H9 (cell line): Measurements from ENCODE around the gene ATF4. TPM values are rescaled to one million over a fixed set of nuclear protein-coding genes. Genes with fewer than 3 reads are reported as not detected.

Experiments used
- DNase-seq: peaks from one replicate; pipeline ENCODE4 v3.0.0-alpha.2; 2017
- H2AFZ ChIP-seq: one replicate; pipeline ENCODE4 v1.6.1; 2013; ENCODE audit warnings: mild to moderate bottlenecking, low read length, control low read depth, moderate library complexity
- H2AK5ac ChIP-seq: 2 replicates; pipeline ENCODE4 v1.6.1; 2013; ENCODE audit warnings: low read length, control low read depth, mixed read lengths; ENCODE audit not compliant: insufficient read length
- H2BK120ac ChIP-seq: one replicate; pipeline ENCODE4 v1.6.1; 2013; ENCODE audit warnings: low read depth, mild to moderate bottlenecking, low read length, control low read depth, inconsistent platforms; ENCODE audit not compliant: poor library complexity, severe bottlenecking
- H2BK12ac ChIP-seq: 2 replicates; pipeline ENCODE4 v1.6.1; 2013; ENCODE audit warnings: low read length, control low read depth, mixed read lengths, low read depth; ENCODE audit not compliant: insufficient read length
- H2BK15ac ChIP-seq: 2 replicates; pipeline ENCODE4 v1.6.1; 2013; ENCODE audit warnings: low read depth, low read length, control low read depth
- H2BK20ac ChIP-seq: one replicate; pipeline ENCODE4 v1.6.1; 2013; ENCODE audit warnings: low read depth, mild to moderate bottlenecking, low read length, control low read depth, inconsistent platforms; ENCODE audit not compliant: poor library complexity, severe bottlenecking
- H2BK5ac ChIP-seq: 2 replicates; pipeline ENCODE4 v1.6.1; 2013; ENCODE audit warnings: low read length, control low read depth, mixed read lengths; ENCODE audit not compliant: insufficient read length
- H3K14ac ChIP-seq: 2 replicates; pipeline ENCODE4 v1.6.1; 2013; ENCODE audit warnings: low read length, control low read depth; ENCODE audit not compliant: insufficient read depth
- H3K18ac ChIP-seq: 2 replicates; pipeline ENCODE4 v1.6.1; 2013; ENCODE audit warnings: low read depth, mild to moderate bottlenecking, mixed read lengths, low read length, control low read depth; ENCODE audit not compliant: insufficient read length
- H3K23ac ChIP-seq: 2 replicates; pipeline ENCODE4 v1.6.1; 2013; ENCODE audit warnings: low read length, control low read depth, mixed read lengths, low read depth; ENCODE audit not compliant: insufficient read length
- H3K23me2 ChIP-seq: 2 replicates; pipeline ENCODE4 v1.6.1; 2013; ENCODE audit warnings: low read depth, mild to moderate bottlenecking, mixed read lengths, low read length, control low read depth; ENCODE audit not compliant: insufficient read length, poor library complexity, severe bottlenecking
- H3K27ac ChIP-seq: 2 replicates; pipeline ENCODE4 v1.5.1; 2013; ENCODE audit warnings: low read length, control low read depth, mixed read lengths, low read depth; ENCODE audit not compliant: insufficient read length
- H3K27me3 ChIP-seq: 2 replicates; pipeline ENCODE4 v1.6.1; 2013; ENCODE audit warnings: low read length, control low read depth, inconsistent platforms; ENCODE audit not compliant: insufficient read depth
- H3K4ac ChIP-seq: 2 replicates; pipeline ENCODE4 v1.6.1; 2013; ENCODE audit warnings: low read depth, mild to moderate bottlenecking, control low read depth, inconsistent platforms, low read length, moderate library complexity
- H3K4me1 ChIP-seq: 2 replicates; pipeline ENCODE4 v1.6.1; 2013; ENCODE audit warnings: low read length, control low read depth, inconsistent platforms; ENCODE audit not compliant: insufficient read depth
- H3K4me2 ChIP-seq: 2 replicates; pipeline ENCODE4 v1.6.1; 2013; ENCODE audit warnings: low read length, control low read depth, mixed read lengths; ENCODE audit not compliant: insufficient read length, insufficient read depth
- H3K56ac ChIP-seq: 2 replicates; pipeline ENCODE4 v1.6.1; 2013; ENCODE audit warnings: low read depth, mild to moderate bottlenecking, mixed read lengths, low read length, control low read depth; ENCODE audit not compliant: insufficient read length
- H3K79me1 ChIP-seq: 2 replicates; pipeline ENCODE4 v1.6.1; 2013; ENCODE audit warnings: low read depth, mild to moderate bottlenecking, moderate library complexity, low read length, control low read depth, inconsistent platforms; ENCODE audit not compliant: insufficient read depth, poor library complexity, severe bottlenecking
- H3K79me2 ChIP-seq: 2 replicates; pipeline ENCODE4 v1.6.1; 2013; ENCODE audit warnings: low read length, control low read depth, inconsistent platforms; ENCODE audit not compliant: insufficient read depth
- H3K9ac ChIP-seq: 2 replicates; pipeline ENCODE4 v1.6.1; 2013; ENCODE audit warnings: low read length, control low read depth, mixed read lengths; ENCODE audit not compliant: insufficient read length; ENCODE audit errors: extremely low read depth
- H3K9me3 ChIP-seq: one replicate; pipeline ENCODE4 v1.6.1; 2013; ENCODE audit warnings: low read depth, low read length, inconsistent platforms; ENCODE audit not compliant: control insufficient read depth
- H3T11ph ChIP-seq: one replicate; pipeline ENCODE4 v1.6.1; 2013; ENCODE audit warnings: mild to moderate bottlenecking, low read length, control low read depth, inconsistent platforms
- H4K20me1 ChIP-seq: one replicate; pipeline ENCODE4 v1.6.1; 2013; ENCODE audit not compliant: control insufficient read depth, insufficient read length, insufficient read depth
- H4K5ac ChIP-seq: 2 replicates; pipeline ENCODE4 v1.6.1; 2013; ENCODE audit warnings: low read depth, mild to moderate bottlenecking, mixed read lengths, low read length, control low read depth; ENCODE audit not compliant: insufficient read length
- H4K8ac ChIP-seq: replicated peaks from 2 replicates; pipeline ENCODE4 v1.6.1; 2013; ENCODE audit warnings: low read length, control low read depth, mixed read lengths, low read depth; ENCODE audit not compliant: insufficient read length
- H4K91ac ChIP-seq: 2 replicates; pipeline ENCODE4 v1.6.1; 2013; ENCODE audit warnings: low read depth, mild to moderate bottlenecking, moderate library complexity, mixed read lengths, low read length, control low read depth; ENCODE audit not compliant: insufficient read length
- H3K27ac Mint-ChIP-seq, 3 experiments: 2 replicates in 2 of 3; 3 replicates in 1 of 3; pipeline ENCODE4 v1.8.0; 2020 to 2021; ENCODE audit warnings: mixed read lengths in 3 of 3, mild to moderate bottlenecking in 1 of 3, moderate library complexity in 1 of 3
- H3K27me3 Mint-ChIP-seq: 2 replicates; pipeline ENCODE4 v1.8.0; 2021; ENCODE audit warnings: low read depth, mild to moderate bottlenecking, moderate library complexity, mixed read lengths
- H3K36me3 Mint-ChIP-seq, 3 experiments: 2 replicates in 2 of 3; 3 replicates in 1 of 3; pipeline ENCODE4 v1.8.0; 2020 to 2021; ENCODE audit warnings: low read depth in 3 of 3, mixed read lengths in 3 of 3; ENCODE audit not compliant: insufficient read depth in 1 of 3
- H3K4me1 Mint-ChIP-seq, 2 experiments: 2 replicates each; pipeline ENCODE4 v1.8.0; 2020; ENCODE audit warnings: mixed read lengths in 2 of 2
- H3K4me3 Mint-ChIP-seq, 2 experiments: 2 replicates in 1 of 2; 3 replicates in 1 of 2; pipeline ENCODE4 v1.8.0; 2020 to 2021; ENCODE audit warnings: mild to moderate bottlenecking in 2 of 2, mixed read lengths in 2 of 2, moderate library complexity in 1 of 2
- H3K9me3 Mint-ChIP-seq, 2 experiments: 2 replicates in 1 of 2; 3 replicates in 1 of 2; pipeline ENCODE4 v1.8.0; 2020; ENCODE audit warnings: mild to moderate bottlenecking in 2 of 2, mixed read lengths in 2 of 2, moderate library complexity in 1 of 2
- CTCF ChIP-seq: fragments of 200-600 bp; sonication (generic); conservative IDR thresholded peaks from 3 replicates; pipeline ENCODE4 v1.8.0; 2021; ENCODE audit warnings: antibody characterized with exemption, mild to moderate bottlenecking
- WGBS: extraction: QIAGEN DNeasy Blood & Tissue Kit; methylation state at CpG from one replicate; pipeline ENCODE4 v1.1.7; 2013; ENCODE audit warnings: missing lambda C conversion rate, low lambda C conversion rate, mixed read lengths; ENCODE audit not compliant: insufficient read length; ENCODE audit errors: extremely low coverage; 5-methylcytosine and 5-hydroxymethylcytosine counted together
- total RNA-seq: library from RNA; stranded (reverse); gene quantifications from 2 replicates; pipeline ENCODE4 v1.2.1, GENCODE V29; 2021

Gene ATF4
- total RNA-seq, 1 experiment from 2014 or later: 455 TPM

DNA sequence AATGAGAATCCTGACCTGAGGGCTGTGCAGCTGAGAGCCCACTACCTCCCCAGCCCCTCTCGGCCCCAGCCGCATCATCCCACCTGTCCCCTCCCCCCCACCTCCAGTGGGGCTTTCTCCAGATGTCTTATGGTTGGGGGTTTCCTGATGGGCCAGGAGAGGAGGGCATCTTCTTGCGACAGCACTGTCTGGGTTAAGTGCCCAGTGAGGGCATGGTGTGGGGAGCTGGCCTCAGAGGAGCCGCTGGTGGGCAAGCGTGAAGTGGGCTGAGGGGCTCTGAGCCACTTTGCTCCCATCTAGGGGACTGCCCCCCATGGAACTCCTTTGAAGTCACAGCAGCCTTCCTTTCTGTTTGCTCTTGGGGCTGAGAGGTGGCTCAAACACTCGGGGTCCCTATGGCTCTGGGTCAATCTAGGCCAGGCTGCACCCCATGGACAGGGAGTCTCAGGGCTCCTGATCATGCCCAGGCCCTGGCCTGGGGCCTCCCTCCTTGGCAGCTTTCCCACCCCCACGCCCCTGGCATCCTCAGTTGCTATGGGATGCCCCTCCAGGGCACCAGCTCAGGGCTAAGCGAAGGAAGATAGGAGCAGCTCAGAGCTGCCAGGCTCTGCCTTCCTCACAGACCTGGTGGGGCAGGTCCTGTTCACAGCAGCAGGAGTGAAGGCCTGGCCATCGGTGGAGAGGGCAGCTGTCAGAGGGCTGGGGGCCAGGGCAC lies 29.2 kb upstream of the ATF4 start:
- no peak for DNase-seq
- H4K8ac ChIP-seq: no peak overlapping the region
- H2AFZ ChIP-seq: no peak overlapping the region
- peaks cover 6 to 15% of the 10 kb centered on the region in 2 experiments for H3K4me1 Mint-ChIP-seq
- no peak overlapping the region for H3T11ph ChIP-seq
- H4K5ac ChIP-seq: no peak overlapping the region
- H2AK5ac ChIP-seq: no peak overlapping the region
- no peak overlapping the region for H2BK15ac ChIP-seq
- no peaks in the 10 kb centered on the region for H3K79me2 ChIP-seq
- H3K36me3 Mint-ChIP-seq: peaks cover 0 to 6% (median 4%) of the 10 kb centered on the region in 3 experiments; a peak in 3 of 7 replicates
- H3K23me2 ChIP-seq: no peaks in the 10 kb centered on the region
- H2BK120ac ChIP-seq: no peak overlapping the region
- no peak overlapping the region for H3K27ac ChIP-seq
- H3K9me3 Mint-ChIP-seq: peaks cover 0 to 3% of the 10 kb centered on the region in 2 experiments; a peak in 1 of 5 replicates
- no peak overlapping the region for H3K14ac ChIP-seq
- no peaks in the 10 kb centered on the region for H4K20me1 ChIP-seq
- H4K91ac ChIP-seq: no peak overlapping the region
- no peak overlapping the region for H3K23ac ChIP-seq
- no peak overlapping the region for H3K4me2 ChIP-seq
- no peak overlapping the region for H3K4me3 Mint-ChIP-seq
- no peak overlapping the region for H3K4ac ChIP-seq
- no peak overlapping the region for H3K27ac Mint-ChIP-seq
- H2BK5ac ChIP-seq: no peak overlapping the region
- H3K9me3 ChIP-seq: no peaks in the 10 kb centered on the region
- no peaks in the 10 kb centered on the region for H3K27me3 ChIP-seq
- H3K18ac ChIP-seq: no peak overlapping the region
- H2BK20ac ChIP-seq: no peak overlapping the region
- no peak overlapping the region for H3K9ac ChIP-seq
- H2BK12ac ChIP-seq: no peak overlapping the region
- no peak for TF ChIP-seq CTCF
- no peaks in the 10 kb centered on the region for H3K4me1 ChIP-seq
- no CpG with 5 or more reads among the region's 9 CpGs for WGBS
- no peaks in the 10 kb centered on the region for H3K79me1 ChIP-seq
- no peak overlapping the region for H3K56ac ChIP-seq
- peaks cover 43% of the 10 kb centered on the region for H3K27me3 Mint-ChIP-seq
